Fibroblast of pulmonary artery (primary cell): ENCODE measurements around the gene OR5M11.

Source experiments
- DNase-seq: peaks from one replicate; pipeline ENCODE4 v3.0.0-alpha.2; 2010; ENCODE audit warnings: low read depth
- H3K4me3 ChIP-seq: replicated peaks from 2 replicates; pipeline ENCODE4 v1.5.1; 2011; ENCODE audit warnings: low read depth, mild to moderate bottlenecking, control low read depth, low read length, moderate library complexity
- CTCF ChIP-seq: IDR thresholded peaks from 2 replicates; pipeline ENCODE4 v1.5.1; 2011; ENCODE audit warnings: mild to moderate bottlenecking, control low read depth, low read length, inconsistent platforms; ENCODE audit errors: missing control alignments

OR5M11 gene

GRCh38 chr11:56531856-56532255, 11.2 kb downstream of the OR5M11 start:
- no peak overlapping the region for H3K4me3 ChIP-seq
- TF ChIP-seq CTCF, result no peak
- DNase-seq, result no peak

GRCh38 chr11:56522008-56522407, 21.0 kb downstream of the OR5M11 start:
- no peak overlapping the region for H3K4me3 ChIP-seq
- DNase-seq, result no peak
- no peak for TF ChIP-seq CTCF

DNA sequence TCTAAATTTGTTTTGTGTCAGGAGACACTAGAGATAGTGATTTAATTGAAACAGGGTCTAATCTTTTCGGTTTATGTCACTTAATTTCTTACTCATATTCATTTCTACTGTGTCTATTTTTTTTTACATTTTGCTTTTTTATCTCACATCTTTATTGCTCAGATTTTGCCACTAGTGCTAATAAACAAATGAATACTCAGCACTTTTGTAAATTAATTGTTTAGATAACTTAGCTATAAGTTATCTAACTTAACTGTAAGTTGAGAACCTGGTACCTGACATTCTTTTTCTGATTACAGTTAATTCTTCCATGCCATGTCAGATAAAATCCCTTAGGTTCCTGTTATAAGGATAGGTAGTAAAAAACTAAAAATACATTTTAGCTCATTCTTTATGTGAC, 29.8 kb downstream of the OR5M11 start:
- no peak overlapping the region for H3K4me3 ChIP-seq
- TF ChIP-seq CTCF, result no peak
- DNase-seq, result no peak

- H3K4me3 ChIP-seq, result no peak overlapping the region
- no peak for TF ChIP-seq CTCF
- no peak for DNase-seq
These were observed 33.6 kb downstream of the OR5M11 start for GRCh38 chr11:56509439-56509838.

GRCh38 chr11:56497010-56497409, 46.0 kb downstream of the OR5M11 start:
- DNase-seq, result no peak
- H3K4me3 ChIP-seq, result no peak overlapping the region
- no peak for TF ChIP-seq CTCF

GRCh38 chr11:56495117-56495516, 47.9 kb downstream of the OR5M11 start:
- no peak for DNase-seq
- no peak for TF ChIP-seq CTCF
- no peak overlapping the region for H3K4me3 ChIP-seq
